K562 (cell line): Measurements from ENCODE around the gene MAPKAPK3. TPM values are rescaled to one million over a fixed set of nuclear protein-coding genes. Genes with fewer than 3 reads are reported as not detected.

Source experiments
- BRF1 ChIP-seq: IDR thresholded peaks from 3 replicates; pipeline ENCODE4 v1.6.1; 2011; ENCODE audit warnings: borderline replicate concordance, mild to moderate bottlenecking; ENCODE audit not compliant: insufficient read length; ENCODE audit errors: extremely low read depth
- E2F3 ChIP-seq: fragments of 250-450 bp; sonication (Bioruptor Pico); IDR thresholded peaks from 2 replicates; pipeline ENCODE4 v1.4.0; 2020; ENCODE audit warnings: mild to moderate bottlenecking
- ELF4 ChIP-seq: fragments of 450-650 bp; formaldehyde crosslinking; IDR thresholded peaks from 2 replicates; pipeline ENCODE4 v1.4.0; 2022; ENCODE audit warnings: missing genetic modification characterization
- HBP1 ChIP-seq: fragments of 450-650 bp; formaldehyde crosslinking; IDR thresholded peaks from 2 replicates; pipeline ENCODE4 v1.4.0; 2022; ENCODE audit warnings: missing genetic modification characterization
- RERE ChIP-seq: sonication (generic); formaldehyde crosslinking; IDR thresholded peaks from 2 replicates; pipeline ENCODE4 v1.8.0; 2023; ENCODE audit warnings: missing genetic modification reagents, mild to moderate bottlenecking, borderline replicate concordance
- SMAD2 ChIP-seq: fragments of 150-350 bp; IDR thresholded peaks from 2 replicates; pipeline ENCODE4 v1.6.1; 2014; ENCODE audit warnings: low read depth, mild to moderate bottlenecking, low read length
- TCF7L2 ChIP-seq: fragments of 150-350 bp; IDR thresholded peaks from 2 replicates; pipeline ENCODE4 v1.6.1; 2016; ENCODE audit warnings: low read depth, mild to moderate bottlenecking, low read length, moderate library complexity
- ZBTB33 ChIP-seq: sonication (generic); formaldehyde crosslinking; IDR thresholded peaks from 2 replicates; pipeline ENCODE4 v1.8.1; 2023; ENCODE audit warnings: mild to moderate bottlenecking, missing genetic modification reagents
- ZFP36 ChIP-seq: fragments of 150-350 bp; IDR thresholded peaks from 2 replicates; pipeline ENCODE4 v1.6.1; 2018; ENCODE audit warnings: low read length, low read depth; ENCODE audit not compliant: partially characterized antibody
- ZNF184 ChIP-seq: sonication (generic); formaldehyde crosslinking; IDR thresholded peaks from 2 replicates; pipeline ENCODE4 v1.5.0; 2020; ENCODE audit warnings: missing genetic modification reagents
- ZNF212 ChIP-seq: fragments of 450-650 bp; formaldehyde crosslinking; IDR thresholded peaks from 2 replicates; pipeline ENCODE4 v1.4.0; 2020; ENCODE audit warnings: mild to moderate bottlenecking
- ZNF449 ChIP-seq: fragments of 250-450 bp; sonication (Bioruptor Pico); IDR thresholded peaks from 2 replicates; pipeline ENCODE4 v1.8.0; 2022; ENCODE audit warnings: moderate library complexity, mild to moderate bottlenecking, inconsistent platforms
- polyA plus RNA-seq, 8 experiments: library from polyadenylated mRNA; depleted of rRNA in 4 of 8; stranded (reverse) in 5 of 8; unstranded in 3 of 8; fragments of >200 nt; fragmentation: Nextera tagmentation in 2 of 8; fragmentation: Illumina TruSeq in 1 of 8; extraction: Ambion mirVana in 2 of 8; extraction: Trizol in 1 of 8; gene quantifications; 2 replicates each; pipeline versions ENCODE4 v1.2.1 to v1.2.3, GENCODE V29; 2011 to 2014; ENCODE audit warnings: inconsistent platforms in 1 of 8, missing spikeins in 1 of 8
- total RNA-seq, 7 experiments: library from RNA; depleted of rRNA in 6 of 7; stranded (reverse); fragments of >200 nt in 6 of 7; fragmentation: Illumina TruSeq in 2 of 7; extraction: Trizol in 2 of 7; gene quantifications; 2 replicates each; pipeline versions ENCODE4 v1.2.1 to v1.2.3, GENCODE V29; 2011 to 2021; ENCODE audit warnings: low replicate concordance in 1 of 7
- TF ChIP-seq, protein P1 (sequence below): fragments of 250-450 bp; sonication (Bioruptor Pico); IDR thresholded peaks from 2 replicates; pipeline ENCODE4 v1.8.0; 2021; ENCODE audit warnings: moderate library complexity, mild to moderate bottlenecking, inconsistent platforms
- TF ChIP-seq, protein P2 (sequence below): sonication (generic); formaldehyde crosslinking; IDR thresholded peaks from 2 replicates; pipeline ENCODE4 v1.8.1; 2023; ENCODE audit warnings: mild to moderate bottlenecking, missing genetic modification reagents

MAPKAPK3 gene
- total and polyA plus RNA-seq, 9 of the 15 experiments (the other 6 are each of a cell fraction or from before 2014, with no cell fraction given) = 8.0 to 56.4 (median 41.2) TPM

- TF ChIP-seq RERE (CRISPR knock-in tag) (no peak), ZNF184 (CRISPR knock-in tag) (no peak), SMAD2 (no peak), ZNF212 (CRISPR knock-in tag) (no peak), ZNF449 (CRISPR knock-in tag) (no peak), ELF4 (no peak), ZBTB33 (CRISPR knock-in tag) (no peak), ZFP36 (peak; percentile 59), TCF7L2 (no peak), BRF1 (no peak), E2F3 (CRISPR knock-in tag) (no peak), HBP1 (CRISPR knock-in tag) (peak; percentile 13; the same call in 1 of the 2 replicates)
- TF ChIP-seq, protein P1, sequence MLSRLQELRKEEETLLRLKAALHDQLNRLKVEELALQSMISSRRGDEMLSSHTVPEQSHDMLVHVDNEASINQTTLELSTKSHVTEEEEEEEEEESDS (CRISPR knock-in tag) = no peak
- TF ChIP-seq, protein P2, sequence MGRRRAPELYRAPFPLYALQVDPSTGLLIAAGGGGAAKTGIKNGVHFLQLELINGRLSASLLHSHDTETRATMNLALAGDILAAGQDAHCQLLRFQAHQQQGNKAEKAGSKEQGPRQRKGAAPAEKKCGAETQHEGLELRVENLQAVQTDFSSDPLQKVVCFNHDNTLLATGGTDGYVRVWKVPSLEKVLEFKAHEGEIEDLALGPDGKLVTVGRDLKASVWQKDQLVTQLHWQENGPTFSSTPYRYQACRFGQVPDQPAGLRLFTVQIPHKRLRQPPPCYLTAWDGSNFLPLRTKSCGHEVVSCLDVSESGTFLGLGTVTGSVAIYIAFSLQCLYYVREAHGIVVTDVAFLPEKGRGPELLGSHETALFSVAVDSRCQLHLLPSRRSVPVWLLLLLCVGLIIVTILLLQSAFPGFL = no peak
Measured at GRCh38 chr3:50603261-50604109, 13.5 kb upstream of the MAPKAPK3 start (continued).
